Right lung (tissue), 5 donors: ENCODE data around the gene WARS2. TPM values are rescaled to one million over a fixed set of nuclear protein-coding genes. Genes with fewer than 3 reads are reported as not detected.
A peak's percentile ranks its signal among the peaks of the same experiment; 100 is the strongest.

Experiments used
- DNase-seq, 2 donors: peaks; one replicate each; pipeline ENCODE4 v3.0.0-alpha.2; 2013
- polyA plus RNA-seq, 5 donors: library from polyadenylated mRNA; unstranded; fragments of 120-200 nt; gene quantifications; one replicate each; pipeline versions ENCODE4 v1.2.1 to v1.2.3, GENCODE V29; 2013; ENCODE audit warnings: inconsistent platforms in 1 of 5, low replicate concordance in 1 of 5; ENCODE audit not compliant: insufficient read length in 5 of 5, insufficient read depth in 1 of 5

WARS2 gene
- polyA plus RNA-seq, 5 donors = 13.6 to 24.5 (median 21.6) TPM

- DNase-seq = peak; percentile 42 to 50
Measured at GRCh38 chr1:119084798-119085197, 55.7 kb downstream of the WARS2 start.

- no peak for DNase-seq
Measured at GRCh38 chr1:119083980-119084379, 56.5 kb downstream of the WARS2 start.

DNA sequence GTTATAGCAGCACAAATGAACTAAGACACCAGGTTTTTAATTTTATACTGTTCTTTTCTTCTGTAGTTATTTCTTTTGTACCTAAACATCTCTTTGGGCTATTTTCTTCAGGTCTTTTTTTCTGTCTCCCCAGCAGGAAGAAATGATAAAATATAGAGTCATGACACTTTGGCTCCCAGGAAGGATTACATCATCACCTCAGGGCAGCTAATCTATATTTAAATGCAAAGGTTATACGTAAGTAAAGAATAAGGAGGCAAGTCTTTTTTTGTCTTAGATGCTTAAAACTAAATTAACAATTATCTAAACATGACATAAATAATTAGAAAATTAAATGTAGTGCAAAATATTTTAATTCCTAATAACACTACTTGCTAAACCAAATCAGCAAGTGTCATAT is 57.0 kb downstream of the WARS2 start:
- no peak for DNase-seq

DNA sequence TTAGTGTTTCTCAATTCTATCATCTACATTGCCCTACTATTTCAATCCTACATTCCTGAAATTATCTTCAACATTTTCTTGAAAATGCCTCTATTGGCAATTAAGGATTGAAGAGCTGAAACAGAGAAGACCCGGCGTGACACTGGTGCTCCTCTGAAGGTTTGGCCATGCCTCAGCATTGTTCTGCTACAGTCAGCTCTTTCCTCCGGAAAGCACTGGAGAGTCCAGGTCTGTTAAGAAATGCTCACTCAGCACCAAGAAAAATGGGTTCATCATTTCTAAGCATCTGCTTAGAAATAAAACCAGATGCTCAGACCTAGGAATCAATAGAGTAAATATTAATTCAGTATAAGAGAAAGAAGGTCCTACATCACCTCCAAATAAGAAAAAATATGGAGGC is 58.8 kb downstream of the WARS2 start:
- DNase-seq = no peak

DNA sequence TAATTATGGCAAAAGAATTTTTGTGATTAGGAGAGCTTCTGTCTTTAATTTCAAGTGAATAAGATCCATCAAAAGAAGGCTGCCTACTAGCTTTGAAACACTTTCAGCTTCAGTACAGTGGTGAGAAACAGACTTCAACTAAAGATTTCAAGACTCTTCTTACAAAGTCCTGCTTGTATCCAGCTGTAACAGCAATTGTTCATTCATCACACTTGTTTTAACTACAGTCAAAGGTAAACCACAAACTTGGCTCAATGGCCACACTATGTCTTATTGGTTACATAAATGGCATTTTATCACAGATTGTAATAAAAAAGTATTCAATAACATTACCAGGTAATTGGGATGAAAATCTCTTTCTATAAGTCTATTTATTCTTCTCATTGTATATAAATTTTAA is 59.2 kb downstream of the WARS2 start:
- no peak for DNase-seq

- no peak for DNase-seq
Measured at GRCh38 chr1:119080586-119080985, 59.9 kb downstream of the WARS2 start.

GRCh38 chr1:119079881-119080280 is 60.6 kb downstream of the WARS2 start:
- DNase-seq = no peak

- DNase-seq = no peak
Measured at GRCh38 chr1:119075614-119076013, 64.8 kb downstream of the WARS2 start.

DNA sequence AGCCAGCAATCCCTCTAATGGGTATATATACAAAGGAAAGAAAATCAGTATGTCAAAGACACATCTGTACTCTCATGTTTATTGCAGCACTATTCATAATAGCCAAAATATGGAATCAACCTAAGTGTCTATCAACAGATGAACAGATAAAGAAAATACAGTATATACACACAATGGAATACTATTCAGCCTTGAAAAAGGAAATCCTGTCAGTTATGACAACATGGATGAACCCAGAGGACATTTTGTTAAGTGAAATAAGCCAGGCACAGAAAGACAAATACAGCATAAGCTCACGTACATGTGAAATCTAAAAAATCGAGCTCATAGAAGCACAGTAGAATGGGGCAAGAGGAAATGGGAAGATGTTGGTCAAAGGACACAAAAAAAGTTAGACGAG is 69.1 kb downstream of the WARS2 start:
- DNase-seq = no peak

DNA sequence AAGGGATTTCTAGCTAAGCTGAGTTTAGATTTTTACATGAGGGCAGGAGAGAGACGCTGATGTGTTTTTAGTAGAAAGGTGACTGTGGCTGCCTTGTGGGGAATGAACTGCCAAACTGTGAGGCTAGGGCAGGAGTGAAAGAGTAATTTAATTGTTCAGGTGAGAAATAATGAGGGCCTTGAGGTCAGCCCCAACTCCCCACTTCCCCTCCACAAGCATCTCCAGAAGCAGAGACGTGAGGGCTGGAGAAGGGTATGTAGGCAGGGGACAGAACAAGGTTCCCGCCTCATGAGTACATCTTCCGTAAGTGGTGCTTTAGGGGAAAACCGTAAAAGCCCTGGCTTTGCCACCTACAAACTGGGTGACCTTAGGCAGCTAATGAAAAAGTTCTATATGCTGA is 70.8 kb downstream of the WARS2 start:
- no peak for DNase-seq

- DNase-seq = no peak
Measured at GRCh38 chr1:119068427-119068826, 72.0 kb downstream of the WARS2 start.

DNA sequence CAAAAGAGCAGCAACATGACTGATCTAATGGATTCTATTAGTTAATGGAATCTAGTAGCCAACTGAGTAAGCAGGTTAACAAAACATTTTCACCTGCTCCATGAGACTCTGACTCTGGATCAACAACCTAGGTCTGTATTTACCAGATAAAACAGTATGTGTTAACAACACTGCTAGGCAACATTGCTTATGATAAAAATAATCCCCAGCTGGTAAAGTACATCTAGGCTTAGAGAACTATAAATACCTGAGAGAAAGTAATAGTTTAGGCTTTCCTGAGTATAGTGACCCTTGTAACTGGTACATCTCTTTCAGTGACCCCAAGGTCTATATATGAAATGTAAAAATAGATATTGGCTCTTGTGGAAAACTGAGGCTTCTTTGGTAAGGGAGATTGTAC is 78.8 kb downstream of the WARS2 start:
- no peak for DNase-seq

DNA sequence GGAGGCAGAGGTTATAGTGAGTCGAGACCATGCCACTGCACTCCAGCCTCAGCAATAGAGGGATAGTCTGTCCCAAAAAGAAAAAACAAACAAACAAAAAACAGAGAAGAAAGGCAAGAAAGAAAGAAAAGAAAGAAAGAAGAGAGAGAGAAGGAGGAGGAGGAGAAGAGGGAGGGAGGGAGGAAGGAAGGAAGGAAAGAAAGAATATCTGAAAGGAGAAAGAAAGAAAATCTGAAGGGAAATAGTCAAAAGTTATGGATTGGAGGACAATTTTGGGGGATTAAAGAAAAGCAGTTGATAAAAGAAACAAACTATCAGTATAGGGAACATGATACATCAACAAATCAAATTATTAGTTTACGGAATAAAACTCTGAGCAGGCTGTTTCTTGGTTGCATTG is 84.9 kb downstream of the WARS2 start:
- DNase-seq = no peak

DNA sequence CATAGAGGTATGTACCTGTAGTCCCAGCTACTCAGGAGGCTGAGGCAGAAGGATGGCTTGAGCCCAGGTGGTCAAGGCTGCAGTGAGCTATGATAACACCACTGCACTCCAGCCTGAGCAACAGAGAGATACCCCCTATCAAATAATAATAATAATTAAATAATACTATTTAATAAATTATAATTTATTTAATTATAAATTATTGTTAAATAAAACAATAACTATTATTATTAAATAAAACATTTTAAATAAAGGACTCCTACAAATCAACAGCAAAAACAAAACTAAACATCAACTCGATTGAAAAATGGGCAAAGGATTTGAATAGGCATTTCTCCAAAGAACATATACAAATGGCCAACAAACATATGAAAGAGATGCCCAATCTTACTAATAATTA is 86.5 kb downstream of the WARS2 start:
- DNase-seq = no peak

DNA sequence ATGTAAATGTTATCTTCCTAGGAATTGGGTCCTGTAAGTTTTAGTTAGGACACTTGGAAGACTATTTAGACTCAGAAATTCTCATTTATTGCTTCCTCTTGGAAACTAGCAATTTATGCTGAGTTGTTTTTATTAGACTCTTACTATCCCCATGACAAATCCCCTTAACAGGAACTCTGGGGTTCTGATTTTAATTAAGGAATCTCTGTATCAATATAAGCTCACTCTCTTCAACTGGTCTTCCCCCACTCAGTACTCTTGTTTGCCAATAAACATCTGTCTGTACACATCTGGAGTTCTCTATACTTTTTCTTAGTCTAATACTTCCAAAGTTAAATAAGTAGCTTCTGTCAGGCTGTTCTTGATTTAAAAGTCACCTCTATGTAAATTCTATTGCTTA is 88.2 kb downstream of the WARS2 start:
- DNase-seq = no peak

- DNase-seq = no peak
Measured at GRCh38 chr1:119048624-119049404, 91.6 kb downstream of the WARS2 start.

- peak; percentile 55 to 64 for DNase-seq
Measured at GRCh38 chr1:119046785-119047438, 93.5 kb downstream of the WARS2 start.

GRCh38 chr1:119046429-119046784 is 94.0 kb downstream of the WARS2 start:
- DNase-seq = no peak

DNA sequence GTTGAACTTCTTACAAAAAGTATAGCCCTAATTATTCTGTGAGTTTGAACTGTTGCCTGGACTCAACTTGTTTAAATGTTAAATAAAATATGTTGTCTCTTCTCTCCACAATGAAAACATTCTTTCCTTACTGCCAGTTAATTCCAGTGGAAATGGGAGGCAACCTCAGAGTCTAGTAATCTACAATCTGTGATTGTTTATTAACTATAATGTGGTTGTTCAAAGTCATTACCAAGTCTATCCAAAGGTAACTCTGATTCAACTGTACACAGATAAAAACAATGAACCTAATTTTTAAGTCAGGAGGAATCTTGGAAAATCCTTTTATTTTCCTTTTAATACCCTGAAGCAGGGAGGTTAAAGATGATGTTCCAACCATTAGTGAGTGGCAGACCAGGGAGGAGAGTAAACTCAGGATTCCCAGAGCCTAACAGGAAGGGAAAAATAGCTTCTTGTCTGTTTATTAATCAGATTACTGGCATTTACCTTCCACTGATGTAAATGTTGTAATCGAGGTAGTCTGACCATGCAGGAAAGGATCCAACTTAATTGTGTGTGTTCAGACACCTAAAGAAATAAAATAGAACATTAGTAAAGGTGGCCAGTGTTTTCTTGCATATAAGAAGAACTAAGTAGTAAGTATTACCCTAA is 95.2 kb downstream of the WARS2 start:
- DNase-seq = no peak

- peak; percentile 78 to 85 for DNase-seq
Measured at GRCh38 chr1:119040906-119041305, 99.5 kb downstream of the WARS2 start.

GRCh38 chr1:119040489-119040888 is 100.0 kb downstream of the WARS2 start:
- no peak for DNase-seq

DNA sequence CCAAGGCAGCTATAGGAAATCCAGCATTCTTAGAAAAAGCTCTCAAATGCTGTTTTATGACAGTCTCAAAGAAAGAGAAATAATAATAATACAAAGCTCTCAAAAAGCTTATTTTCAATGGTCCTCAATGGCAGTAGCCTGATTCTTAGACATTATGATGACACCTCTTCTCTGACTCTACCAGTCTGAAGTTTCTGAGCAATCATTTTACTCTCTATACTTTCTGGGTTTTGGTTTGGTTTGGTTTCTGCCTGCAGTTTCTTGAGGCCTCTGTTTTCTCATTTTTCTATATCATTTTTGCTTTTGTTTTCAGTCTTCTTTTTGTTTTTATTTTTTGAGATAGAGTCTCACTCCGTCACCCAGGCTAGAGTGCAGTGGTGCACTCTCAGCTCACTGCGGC is 102.1 kb downstream of the WARS2 start:
- no peak for DNase-seq

GRCh38 chr1:119034359-119034758 is 106.1 kb downstream of the WARS2 start:
- DNase-seq = no peak
